IPS-20b (cell line): Measurements from ENCODE around the gene EFCAB11.

Experiments
- H3K27ac ChIP-seq: one replicate; pipeline ENCODE4 v1.5.1; 2013; ENCODE audit warnings: low read length
- H3K27me3 ChIP-seq: 2 replicates; pipeline ENCODE4 v1.6.1; 2013; ENCODE audit warnings: mild to moderate bottlenecking, low read length, inconsistent platforms; ENCODE audit not compliant: insufficient read depth
- H3K36me3 ChIP-seq: 2 replicates; pipeline ENCODE4 v1.6.1; 2013; ENCODE audit warnings: low read depth, mild to moderate bottlenecking, inconsistent platforms, low read length, moderate library complexity; ENCODE audit not compliant: insufficient read depth
- H3K4me1 ChIP-seq: 2 replicates; pipeline ENCODE4 v1.6.1; 2013; ENCODE audit warnings: mild to moderate bottlenecking, control low read depth, inconsistent platforms, low read length, moderate library complexity; ENCODE audit not compliant: insufficient read depth
- H3K4me3 ChIP-seq: 2 replicates; pipeline ENCODE4 v1.5.1; 2013; ENCODE audit warnings: mild to moderate bottlenecking, low read length, inconsistent platforms
- H3K9ac ChIP-seq: 2 replicates; pipeline ENCODE4 v1.6.1; 2013; ENCODE audit warnings: low read depth, mild to moderate bottlenecking, inconsistent platforms, low read length, moderate library complexity
- H3K9me3 ChIP-seq: 2 replicates; pipeline ENCODE4 v1.6.1; 2013; ENCODE audit warnings: mild to moderate bottlenecking, low read depth, low read length, inconsistent platforms; ENCODE audit not compliant: insufficient read depth

EFCAB11 gene

DNA sequence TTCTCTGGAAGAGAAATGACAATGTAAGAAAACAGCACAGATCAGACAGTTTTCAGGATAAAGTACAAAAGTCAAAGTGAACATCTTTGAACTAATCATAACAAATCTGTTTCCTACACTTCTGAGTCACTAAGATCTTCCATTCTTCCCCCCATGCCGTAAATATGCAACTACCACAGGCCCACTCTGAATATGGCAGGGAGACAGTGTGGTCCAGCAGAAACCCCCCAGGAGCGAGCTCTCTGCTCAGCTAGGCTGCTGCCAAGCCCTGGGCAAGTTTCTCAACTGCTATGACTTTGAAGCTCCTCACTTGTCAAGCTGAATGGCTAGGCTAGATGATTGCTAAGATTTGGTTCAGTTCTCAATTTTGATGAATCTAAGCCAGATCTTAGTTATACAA, 148.1 kb downstream of the EFCAB11 start:
- Histone ChIP-seq H3K9me3 (no peaks in the 10 kb centered on the region), H3K27ac (no peak overlapping the region), H3K9ac (no peak overlapping the region), H3K4me1 (no peaks in the 10 kb centered on the region), H3K27me3 (no peaks in the 10 kb centered on the region), H3K36me3 (no peaks in the 10 kb centered on the region), H3K4me3 (no peak overlapping the region)

GRCh38 chr14:89805501-89805900, 149.0 kb downstream of the EFCAB11 start:
- no peak overlapping the region for H3K4me3 ChIP-seq
- no peak overlapping the region for H3K27ac ChIP-seq
- no peak overlapping the region for H3K9ac ChIP-seq
- H3K4me1 ChIP-seq, result no peaks in the 10 kb centered on the region
- H3K27me3 ChIP-seq, result no peaks in the 10 kb centered on the region
- H3K9me3 ChIP-seq, result no peaks in the 10 kb centered on the region
- no peaks in the 10 kb centered on the region for H3K36me3 ChIP-seq

- Histone ChIP-seq H3K4me1 (no peaks in the 10 kb centered on the region), H3K27me3 (no peaks in the 10 kb centered on the region), H3K9ac (no peak overlapping the region), H3K27ac (no peak overlapping the region), H3K4me3 (no peak overlapping the region), H3K36me3 (no peaks in the 10 kb centered on the region), H3K9me3 (no peaks in the 10 kb centered on the region)
Measured at GRCh38 chr14:89803542-89803941, 151.0 kb downstream of the EFCAB11 start.

GRCh38 chr14:89801136-89801535, 153.4 kb downstream of the EFCAB11 start:
- H3K4me3 ChIP-seq, result no peak overlapping the region
- no peaks in the 10 kb centered on the region for H3K36me3 ChIP-seq
- no peaks in the 10 kb centered on the region for H3K27me3 ChIP-seq
- no peak overlapping the region for H3K9ac ChIP-seq
- H3K4me1 ChIP-seq, result no peaks in the 10 kb centered on the region
- H3K27ac ChIP-seq, result no peak overlapping the region
- no peaks in the 10 kb centered on the region for H3K9me3 ChIP-seq

- Histone ChIP-seq H3K9ac (no peak overlapping the region), H3K27ac (no peak overlapping the region), H3K27me3 (no peaks in the 10 kb centered on the region), H3K4me1 (no peaks in the 10 kb centered on the region), H3K9me3 (no peaks in the 10 kb centered on the region), H3K4me3 (no peak overlapping the region), H3K36me3 (no peaks in the 10 kb centered on the region)
Measured at GRCh38 chr14:89798212-89798773, 156.2 kb downstream of the EFCAB11 start.

DNA sequence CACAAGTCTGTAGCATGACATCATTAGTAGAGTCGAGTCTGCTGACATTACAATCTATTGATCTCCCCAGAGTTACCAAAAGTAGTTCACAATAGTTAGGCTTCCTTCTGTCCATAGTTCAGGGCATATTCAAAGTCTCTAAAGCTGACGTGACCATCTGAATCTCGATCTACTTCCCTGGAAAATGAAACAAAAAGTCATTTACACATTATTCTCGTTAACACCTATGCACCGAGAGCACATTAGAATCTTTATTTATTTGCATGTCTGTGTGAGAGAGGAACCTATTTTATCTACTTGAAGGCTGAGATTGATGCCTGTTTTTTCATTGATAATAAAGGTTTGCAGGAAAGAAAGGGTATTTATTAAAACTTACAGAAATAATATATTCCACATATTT, 157.4 kb downstream of the EFCAB11 start:
- Histone ChIP-seq H3K27me3 (no peaks in the 10 kb centered on the region), H3K27ac (no peak overlapping the region), H3K4me3 (no peak overlapping the region), H3K36me3 (no peaks in the 10 kb centered on the region), H3K4me1 (no peaks in the 10 kb centered on the region), H3K9ac (no peak overlapping the region), H3K9me3 (no peaks in the 10 kb centered on the region)

GRCh38 chr14:89794096-89794495, 160.4 kb downstream of the EFCAB11 start:
- H3K36me3 ChIP-seq, result no peaks in the 10 kb centered on the region
- no peaks in the 10 kb centered on the region for H3K27me3 ChIP-seq
- no peaks in the 10 kb centered on the region for H3K9me3 ChIP-seq
- no peak overlapping the region for H3K4me3 ChIP-seq
- H3K9ac ChIP-seq, result no peak overlapping the region
- H3K27ac ChIP-seq, result no peak overlapping the region
- H3K4me1 ChIP-seq, result no peaks in the 10 kb centered on the region

GRCh38 chr14:89793367-89793716, 161.2 kb downstream of the EFCAB11 start:
- Histone ChIP-seq H3K4me3 (no peak overlapping the region), H3K27me3 (no peaks in the 10 kb centered on the region), H3K36me3 (no peaks in the 10 kb centered on the region), H3K27ac (no peak overlapping the region), H3K9me3 (no peaks in the 10 kb centered on the region), H3K4me1 (no peaks in the 10 kb centered on the region), H3K9ac (no peak overlapping the region)

- no peak overlapping the region for H3K9ac ChIP-seq
- H3K4me1 ChIP-seq, result no peaks in the 10 kb centered on the region
- H3K27ac ChIP-seq, result no peak overlapping the region
- no peak overlapping the region for H3K4me3 ChIP-seq
- H3K27me3 ChIP-seq, result no peaks in the 10 kb centered on the region
- H3K36me3 ChIP-seq, result no peaks in the 10 kb centered on the region
- H3K9me3 ChIP-seq, result no peaks in the 10 kb centered on the region
Measured at GRCh38 chr14:89792489-89793366, 161.8 kb downstream of the EFCAB11 start.

DNA sequence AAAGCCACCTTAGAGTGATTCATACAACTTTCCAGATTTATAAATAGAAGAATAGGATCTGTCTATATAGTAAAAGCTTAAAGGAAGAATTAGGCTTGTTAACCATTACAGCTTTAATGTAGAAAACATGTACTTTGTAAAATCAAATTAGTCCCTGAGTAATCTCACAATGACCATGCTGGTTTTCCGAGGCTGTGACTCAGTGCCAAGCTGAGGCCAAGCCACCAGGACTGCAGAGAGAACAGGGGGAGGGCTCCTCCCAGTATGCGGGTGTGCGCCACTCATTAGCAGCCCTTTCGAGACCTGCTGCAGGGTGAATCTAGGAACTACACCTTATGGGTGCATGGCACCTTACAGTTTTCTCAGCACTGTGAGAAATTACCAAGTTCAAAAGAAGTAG, 167.0 kb downstream of the EFCAB11 start:
- H3K27me3 ChIP-seq, result no peaks in the 10 kb centered on the region
- H3K36me3 ChIP-seq, result no peaks in the 10 kb centered on the region
- H3K9ac ChIP-seq, result no peak overlapping the region
- no peaks in the 10 kb centered on the region for H3K9me3 ChIP-seq
- H3K4me3 ChIP-seq, result no peak overlapping the region
- H3K4me1 ChIP-seq, result no peaks in the 10 kb centered on the region
- no peak overlapping the region for H3K27ac ChIP-seq

- Histone ChIP-seq H3K27ac (no peak overlapping the region), H3K9ac (no peak overlapping the region), H3K27me3 (no peaks in the 10 kb centered on the region), H3K9me3 (no peaks in the 10 kb centered on the region), H3K4me3 (no peak overlapping the region), H3K4me1 (no peaks in the 10 kb centered on the region), H3K36me3 (no peaks in the 10 kb centered on the region)
Measured at GRCh38 chr14:89781046-89781445, 173.5 kb downstream of the EFCAB11 start.

GRCh38 chr14:89779707-89780106, 174.8 kb downstream of the EFCAB11 start:
- Histone ChIP-seq H3K4me3 (no peak overlapping the region), H3K27ac (no peak overlapping the region), H3K27me3 (no peaks in the 10 kb centered on the region), H3K4me1 (no peaks in the 10 kb centered on the region), H3K36me3 (no peaks in the 10 kb centered on the region), H3K9ac (no peak overlapping the region), H3K9me3 (no peaks in the 10 kb centered on the region)
